Smooth muscle cell (in vitro differentiated cells): Measurements from ENCODE around the gene NPAT. TPM values are rescaled to one million over a fixed set of nuclear protein-coding genes. Genes with fewer than 3 reads are reported as not detected.

ENCODE experiments used
- DNase-seq: peaks from one replicate; lab custom pipeline; 2025; ENCODE audit not compliant: unreplicated experiment; lab: John Stamatoyannopoulos, UW
- H2AFZ ChIP-seq: fragments of 200-600 bp; sonication (generic); 2 replicates; pipeline ENCODE4 v1.6.0; 2016; ENCODE audit warnings: antibody characterized with exemption, low read depth, mild to moderate bottlenecking
- H3F3A ChIP-seq: fragments of 200-600 bp; sonication (generic); 2 replicates; pipeline ENCODE4 v1.6.0; 2017; ENCODE audit warnings: antibody characterized with exemption, low read depth
- H3K27ac ChIP-seq: fragments of 200-600 bp; sonication (generic); 2 replicates; pipeline ENCODE4 v1.5.1; 2016; ENCODE audit warnings: low read depth, mild to moderate bottlenecking
- H3K27me3 ChIP-seq: fragments of 200-600 bp; sonication (generic); 2 replicates; pipeline ENCODE4 v1.6.1; 2016; ENCODE audit warnings: low read depth, mild to moderate bottlenecking
- H3K36me3 ChIP-seq: fragments of 200-600 bp; sonication (generic); 2 replicates; pipeline ENCODE4 v1.5.1; 2016; ENCODE audit warnings: low read depth
- H3K4me1 ChIP-seq: fragments of 200-600 bp; sonication (generic); 2 replicates; pipeline ENCODE4 v1.5.1; 2016; ENCODE audit warnings: low read depth
- H3K4me2 ChIP-seq: fragments of 200-600 bp; sonication (generic); 2 replicates; pipeline ENCODE4 v1.6.0; 2016; ENCODE audit warnings: mild to moderate bottlenecking
- H3K4me3 ChIP-seq: fragments of 200-600 bp; sonication (generic); 2 replicates; pipeline ENCODE4 v1.5.1; 2016; ENCODE audit warnings: mild to moderate bottlenecking
- H3K79me2 ChIP-seq: fragments of 200-600 bp; sonication (generic); 2 replicates; pipeline ENCODE4 v1.6.0; 2016; ENCODE audit warnings: low read depth, mild to moderate bottlenecking
- H3K9ac ChIP-seq: fragments of 200-600 bp; sonication (generic); 2 replicates; pipeline ENCODE4 v1.6.0; 2016; ENCODE audit warnings: low read depth
- H3K9me3 ChIP-seq: fragments of 200-600 bp; sonication (generic); replicated peaks from 2 replicates; pipeline ENCODE4 v1.5.1; 2016; ENCODE audit warnings: low read depth
- H4K20me1 ChIP-seq: fragments of 200-600 bp; sonication (generic); 2 replicates; pipeline ENCODE4 v1.6.0; 2016; ENCODE audit warnings: low read depth
- WGBS: methylation state at CpG from one replicate; pipeline ENCODE4 v1.1.7; 2016; ENCODE audit warnings: low lambda C conversion rate; 5-methylcytosine and 5-hydroxymethylcytosine counted together
- polyA plus RNA-seq: library from polyadenylated mRNA; unstranded; fragments of >200 nt; fragmentation: Nextera tagmentation; extraction: Ambion mirVana; gene quantifications from 2 replicates; pipeline ENCODE4 v1.2.1, GENCODE V29; 2016
- total RNA-seq: library from RNA; depleted of rRNA; stranded (reverse); fragments of >200 nt; gene quantifications from 2 replicates; pipeline ENCODE4 v1.2.3, GENCODE V29; 2014
- TF ChIP-seq, protein P1 (sequence below): fragments of 200-600 bp; sonication (generic); IDR thresholded peaks from 2 replicates; pipeline ENCODE4 v1.5.1; 2017; ENCODE audit warnings: borderline replicate concordance, mild to moderate bottlenecking, antibody characterized with exemption; ENCODE audit not compliant: insufficient read depth, poor library complexity, severe bottlenecking

NPAT gene
- total RNA-seq (21.5 and 26.7 TPM in 2 replicates), polyA plus RNA-seq (6.2 and 8.6 TPM in 2 replicates)

DNA sequence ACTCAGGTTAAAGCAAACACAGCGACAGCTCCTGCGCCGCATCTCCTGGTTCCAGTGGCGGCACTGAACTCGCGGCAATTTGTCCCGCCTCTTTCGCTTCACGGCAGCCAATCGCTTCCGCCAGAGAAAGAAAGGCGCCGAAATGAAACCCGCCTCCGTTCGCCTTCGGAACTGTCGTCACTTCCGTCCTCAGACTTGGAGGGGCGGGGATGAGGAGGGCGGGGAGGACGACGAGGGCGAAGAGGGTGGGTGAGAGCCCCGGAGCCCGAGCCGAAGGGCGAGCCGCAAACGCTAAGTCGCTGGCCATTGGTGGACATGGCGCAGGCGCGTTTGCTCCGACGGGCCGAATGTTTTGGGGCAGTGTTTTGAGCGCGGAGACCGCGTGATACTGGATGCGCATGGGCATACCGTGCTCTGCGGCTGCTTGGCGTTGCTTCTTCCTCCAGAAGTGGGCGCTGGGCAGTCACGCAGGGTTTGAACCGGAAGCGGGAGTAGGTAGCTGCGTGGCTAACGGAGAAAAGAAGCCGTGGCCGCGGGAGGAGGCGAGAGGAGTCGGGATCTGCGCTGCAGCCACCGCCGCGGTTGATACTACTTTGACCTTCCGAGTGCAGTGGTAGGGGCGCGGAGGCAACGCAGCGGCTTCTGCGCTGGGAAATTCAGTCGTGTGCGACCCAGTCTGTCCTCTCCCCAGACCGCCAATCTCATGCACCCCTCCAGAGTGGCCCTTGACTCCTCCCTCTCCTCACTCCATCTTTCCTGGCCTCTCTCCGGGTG lies at the start of gene NPAT, which contains the start of gene ATM:
NPAT (minus strand) TSS at position 65 of the 774 bp plus-strand sequence. CDS start 102 bp downstream, outside the sequence.
ATM (plus strand) TSS at position 494 of the 774 bp plus-strand sequence. CDS start 4,558 bp downstream, outside the sequence.
- Histone ChIP-seq H3K9me3 (no peaks in the 10 kb centered on the region), H2AFZ (peak within 1 kb of the TSS; percentile 92), H3F3A (peaks cover 7% of the 10 kb centered on the region), H3K4me2 (peak within 1 kb of the TSS; percentile 92), H3K4me3 (peak within 1 kb of the TSS; percentile 82), H3K27me3 (no peaks in the 10 kb centered on the region), H3K4me1 (peaks cover 23% of the 10 kb centered on the region), H3K36me3 (no peaks in the 10 kb centered on the region), H3K27ac (peak within 1 kb of the TSS; percentile 95), H3K9ac (peak within 1 kb of the TSS; percentile 93), H3K79me2 (peaks cover 69% of the 10 kb centered on the region), H4K20me1 (peaks cover 24% of the 10 kb centered on the region)
- TF ChIP-seq, protein P1, sequence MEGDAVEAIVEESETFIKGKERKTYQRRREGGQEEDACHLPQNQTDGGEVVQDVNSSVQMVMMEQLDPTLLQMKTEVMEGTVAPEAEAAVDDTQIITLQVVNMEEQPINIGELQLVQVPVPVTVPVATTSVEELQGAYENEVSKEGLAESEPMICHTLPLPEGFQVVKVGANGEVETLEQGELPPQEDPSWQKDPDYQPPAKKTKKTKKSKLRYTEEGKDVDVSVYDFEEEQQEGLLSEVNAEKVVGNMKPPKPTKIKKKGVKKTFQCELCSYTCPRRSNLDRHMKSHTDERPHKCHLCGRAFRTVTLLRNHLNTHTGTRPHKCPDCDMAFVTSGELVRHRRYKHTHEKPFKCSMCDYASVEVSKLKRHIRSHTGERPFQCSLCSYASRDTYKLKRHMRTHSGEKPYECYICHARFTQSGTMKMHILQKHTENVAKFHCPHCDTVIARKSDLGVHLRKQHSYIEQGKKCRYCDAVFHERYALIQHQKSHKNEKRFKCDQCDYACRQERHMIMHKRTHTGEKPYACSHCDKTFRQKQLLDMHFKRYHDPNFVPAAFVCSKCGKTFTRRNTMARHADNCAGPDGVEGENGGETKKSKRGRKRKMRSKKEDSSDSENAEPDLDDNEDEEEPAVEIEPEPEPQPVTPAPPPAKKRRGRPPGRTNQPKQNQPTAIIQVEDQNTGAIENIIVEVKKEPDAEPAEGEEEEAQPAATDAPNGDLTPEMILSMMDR: peak; percentile 52
- WGBS: under 1% methylated on average over 65 of the region's 70 CpGs
- DNase-seq: peak; percentile 97

DNA sequence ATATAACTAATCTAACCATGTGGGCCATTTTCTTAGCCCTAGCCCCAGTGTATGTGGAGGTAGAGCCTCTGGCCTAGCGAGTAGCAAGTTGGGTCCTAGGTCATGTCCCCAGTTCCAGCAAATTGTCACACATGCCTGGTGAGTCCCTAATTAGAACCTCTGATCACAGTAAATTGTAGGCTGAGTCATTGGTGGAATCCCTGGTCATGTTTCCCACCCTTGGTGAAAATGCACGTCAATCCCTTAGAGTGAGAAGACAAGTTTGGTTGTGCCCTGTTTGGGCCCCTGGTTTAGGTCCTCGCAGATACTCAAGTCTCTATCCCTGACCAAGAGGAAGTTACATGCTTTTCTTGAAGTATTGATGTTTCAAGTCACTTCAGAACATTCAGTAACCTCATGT lies 47.1 kb upstream of the NPAT start:
- Histone ChIP-seq H3K27ac (no peak overlapping the region), H2AFZ (no peak overlapping the region), H4K20me1 (no peaks in the 10 kb centered on the region), H3K36me3 (peaks cover 27% of the 10 kb centered on the region), H3K79me2 (peaks cover 1% of the 10 kb centered on the region), H3K4me1 (no peaks in the 10 kb centered on the region), H3K9ac (no peak overlapping the region), H3F3A (no peaks in the 10 kb centered on the region), H3K9me3 (peaks cover 6% of the 10 kb centered on the region), H3K27me3 (no peaks in the 10 kb centered on the region), H3K4me2 (no peak overlapping the region), H3K4me3 (no peak overlapping the region)
- no peak for DNase-seq
- TF ChIP-seq, protein P1: no peak
- WGBS: 93% methylated on average over 3 of the region's 3 CpGs

GRCh38 chr11:108253176-108253575 lies 30.7 kb upstream of the NPAT start:
- Histone ChIP-seq H3K4me3 (no peak overlapping the region), H3K27ac (no peak overlapping the region), H3K9me3 (no peaks in the 10 kb centered on the region), H3K9ac (no peak overlapping the region), H3K36me3 (peaks cover 27% of the 10 kb centered on the region), H3K79me2 (no peaks in the 10 kb centered on the region), H3F3A (no peaks in the 10 kb centered on the region), H3K4me1 (no peaks in the 10 kb centered on the region), H2AFZ (no peak overlapping the region), H4K20me1 (no peaks in the 10 kb centered on the region), H3K27me3 (no peaks in the 10 kb centered on the region), H3K4me2 (no peak overlapping the region)
- 71% methylated on average over 1 of the region's 1 CpG for WGBS
- TF ChIP-seq, protein P1: no peak
- DNase-seq: no peak
